HL-60 (cell line): ENCODE results near the gene SLC44A5.

Source experiments
- CTCF ChIP-seq: IDR thresholded peaks from one replicate; pipeline ENCODE4 v1.5.1; 2011; ENCODE audit warnings: low read length, control low read depth, inconsistent platforms; ENCODE audit not compliant: insufficient read depth
- POLR2AphosphoS5 ChIP-seq: IDR thresholded peaks from 2 replicates; pipeline ENCODE4 v1.6.1; 2012; ENCODE audit warnings: low read depth

GRCh38 chr1:75613916-75614315 lies 3.0 kb upstream of the SLC44A5 start:
- TF ChIP-seq CTCF (no peak), POLR2AphosphoS5 (no peak)
